ENCODE measurements around the gene XRCC3.
"Not testable (repeated sequence)": the region's sequence is repeated elsewhere in the genome, so short reads cannot be mapped to it uniquely, and the experiment has no call there.

XRCC3 gene

GRCh38 chr14:103659631-103660030 is 55.6 kb downstream of the XRCC3 start:
- DNase-seq = no peak

DNA sequence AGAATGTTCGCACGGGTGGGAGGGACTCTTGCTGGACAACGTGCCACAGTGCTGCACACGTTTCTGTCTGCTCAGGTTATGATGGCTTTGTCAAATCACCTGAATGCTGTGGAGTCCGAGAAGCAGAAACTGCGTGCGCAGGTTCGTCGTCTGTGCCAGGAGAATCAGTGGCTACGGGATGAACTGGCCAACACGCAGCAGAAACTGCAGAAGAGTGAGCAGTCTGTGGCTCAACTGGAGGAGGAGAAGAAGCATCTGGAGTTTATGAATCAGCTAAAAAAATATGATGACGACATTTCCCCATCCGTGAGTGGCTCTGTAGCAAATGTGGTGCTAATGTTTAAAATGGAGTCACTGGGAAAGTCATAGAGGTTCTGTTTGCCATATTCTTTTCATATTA is 57.8 kb downstream of the XRCC3 start:
- no peak for DNase-seq

DNA sequence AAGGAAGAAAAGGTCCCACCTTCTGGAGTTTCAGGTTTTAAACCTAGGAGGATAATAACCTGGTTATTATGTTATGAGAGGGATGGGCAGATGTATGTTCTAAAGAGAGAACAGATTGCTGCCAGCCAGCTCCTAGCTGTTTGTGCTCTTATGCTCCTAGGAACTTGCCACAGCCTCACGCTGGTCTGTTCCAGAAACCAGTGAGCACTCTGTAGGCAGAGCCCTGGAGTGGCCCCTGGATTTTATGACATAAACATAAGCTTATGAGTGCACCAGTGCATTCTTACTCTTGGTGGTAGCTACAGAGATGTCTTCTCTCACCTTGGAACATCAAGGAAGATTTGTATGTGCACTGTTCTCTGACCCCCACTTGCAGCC is 58.5 kb downstream of the XRCC3 start:
- DNase-seq = no peak

DNA sequence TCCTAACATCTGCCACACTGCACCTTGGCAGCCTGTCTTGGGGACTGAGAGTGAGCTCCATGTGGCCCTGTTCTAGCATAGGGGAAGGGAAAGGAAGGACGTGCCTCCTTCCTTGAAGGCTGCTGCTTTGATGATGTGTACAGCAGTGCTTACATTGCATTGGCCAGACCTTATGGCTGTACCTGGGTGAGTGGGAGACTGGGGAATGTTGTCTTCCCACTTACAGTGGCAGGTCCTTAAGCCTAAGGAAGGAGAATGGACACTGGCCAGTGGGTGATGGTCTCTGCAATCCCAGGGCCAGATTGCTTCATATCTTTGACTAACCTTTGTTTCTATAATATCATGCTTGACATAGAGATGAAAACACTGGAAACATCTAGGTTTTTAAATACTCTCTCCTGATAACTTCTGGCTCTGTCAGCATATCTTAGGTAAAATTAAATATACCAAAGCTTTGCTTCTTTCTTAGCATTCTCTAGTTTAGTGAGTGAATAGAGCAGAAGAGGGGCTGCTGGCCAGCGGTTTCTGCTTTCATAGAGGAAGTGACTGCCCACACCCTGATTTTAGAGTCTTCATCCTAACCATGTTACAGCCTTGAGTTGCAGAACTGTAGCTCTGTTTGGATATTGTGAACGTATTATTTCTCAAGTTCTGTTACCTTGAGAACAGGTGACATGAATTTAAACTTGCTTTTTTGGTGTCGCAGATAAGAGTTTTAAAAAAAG is 59.1 kb downstream of the XRCC3 start:
- DNase-seq = no peak

- DNase-seq = no peak
Measured at GRCh38 chr14:103654619-103655018, 60.6 kb downstream of the XRCC3 start.

DNA sequence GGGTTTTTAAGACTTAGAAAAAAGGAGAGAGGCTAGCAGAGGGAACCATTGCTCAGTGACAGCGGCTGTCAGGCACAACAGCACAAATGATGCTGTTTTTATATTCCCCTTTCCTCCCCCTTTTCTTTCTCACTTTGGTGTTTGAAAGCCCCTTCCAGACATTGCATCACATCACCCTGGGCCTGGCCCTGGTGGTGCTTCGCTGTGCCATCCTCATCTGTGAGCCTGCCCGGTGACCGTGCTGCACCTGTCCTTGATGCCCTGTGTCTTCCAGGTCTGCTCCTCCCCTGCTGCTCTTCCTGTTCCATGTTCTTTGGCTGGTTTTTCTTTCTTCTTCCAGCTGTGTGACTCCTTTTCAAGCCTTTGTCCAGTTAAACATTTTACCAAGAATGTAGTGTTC is 61.4 kb downstream of the XRCC3 start:
- no peak for DNase-seq

GRCh38 chr14:103653336-103653735 is 61.9 kb downstream of the XRCC3 start:
- not testable (repeated sequence) for DNase-seq

GRCh38 chr14:103652806-103653205 is 62.4 kb downstream of the XRCC3 start:
- no peak for DNase-seq

- no peak for DNase-seq
Measured at GRCh38 chr14:103651585-103651984, 63.7 kb downstream of the XRCC3 start.

DNA sequence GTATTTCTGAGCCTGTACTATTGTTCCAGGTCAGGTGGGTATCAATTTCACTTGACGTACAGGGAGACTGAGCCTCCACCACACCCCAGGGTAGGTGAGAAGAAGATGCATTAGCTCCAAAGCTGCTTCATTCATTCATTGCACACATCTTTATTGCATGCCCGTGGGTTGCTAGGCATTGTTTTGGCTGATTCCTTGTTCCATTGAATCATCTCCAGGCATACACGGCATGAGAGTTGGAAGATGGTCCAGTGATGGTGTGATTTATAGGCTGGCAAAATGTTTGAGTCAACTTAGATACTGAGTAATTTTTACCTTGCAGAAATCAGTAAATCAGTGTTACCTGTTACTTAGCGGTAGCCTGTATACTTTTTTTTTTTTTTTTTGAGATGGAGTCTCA is 65.0 kb downstream of the XRCC3 start:
- no peak for DNase-seq

DNA sequence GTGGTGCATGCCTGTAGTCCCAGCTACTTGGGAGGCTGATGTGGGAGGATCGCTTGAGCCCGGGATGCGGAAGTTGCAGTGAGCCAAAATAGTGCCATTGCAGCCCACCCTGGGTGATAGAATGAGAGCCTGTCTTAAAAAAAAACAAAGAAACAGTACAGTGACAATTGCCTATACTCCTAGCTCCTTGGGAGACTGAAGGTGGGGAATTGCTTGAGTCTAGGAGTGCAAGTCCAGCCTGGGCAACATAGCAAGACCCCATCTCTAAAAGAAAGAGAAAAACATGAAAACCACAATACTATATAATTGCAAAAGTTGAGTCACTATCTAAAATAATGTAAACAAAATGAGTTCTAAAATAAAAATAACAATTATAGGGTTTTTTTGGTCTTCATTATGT is 66.2 kb downstream of the XRCC3 start:
- no peak for DNase-seq
